T-cell (primary cell): ENCODE data around the gene PROK1. TPM values are rescaled to one million over a fixed set of nuclear protein-coding genes. Genes with fewer than 3 reads are reported as not detected.

Experiments used
- ATAC-seq, 4 experiments: fragments of 200-7000 bp in 3 of 4; fragments of 150-1000 bp in 1 of 4; cut with Tn5 transposase; replicated peaks in 1 of 4; 1 replicate in 3 of 4; 2 replicates in 1 of 4; pipeline ENCODE4 v1.10.0; 2021; ENCODE audit warnings: moderate library complexity in 3 of 4, mild to moderate bottlenecking in 2 of 4, moderate number of reproducible peaks in 1 of 4
- CTCF ChIA-PET, 2 donors: fragments of 300-600 bp; sonication (Branson Sonifier 250); formaldehyde crosslinking; loops; one replicate each; lab custom pipeline; 2022; ENCODE audit warnings: antibody characterized with exemption in 2 of 2; lab: Charles Lee
- POLR2A ChIA-PET, 2 donors: fragments of 300-600 bp; sonication (Branson Sonifier 250); formaldehyde crosslinking; loops; one replicate each; lab custom pipeline; 2022; ENCODE audit warnings: antibody characterized with exemption in 2 of 2; lab: Charles Lee
- DNase-seq, 35 experiments: peaks; one replicate each; pipeline versions ENCODE4 v3.0.0 to v3.0.0-alpha.2; 2013 to 2023
- H3K27ac ChIP-seq: one replicate; pipeline ENCODE4 v1.5.1; 2013; ENCODE audit warnings: low read length
- H3K27me3 ChIP-seq, 2 experiments: replicated peaks in 1 of 2; 1 replicate in 1 of 2; 2 replicates in 1 of 2; pipeline versions ENCODE4 v1.6.1 to v1.7.0; 2013; ENCODE audit warnings: low read length in 1 of 2, mixed read lengths in 1 of 2; ENCODE audit not compliant: control insufficient read depth in 2 of 2, insufficient read depth in 2 of 2; ENCODE audit errors: extremely low read depth in 1 of 2
- H3K36me3 ChIP-seq, 2 donors: 1 replicate in 1 of 2; 2 replicates in 1 of 2; pipeline versions ENCODE4 v1.6.1 to v1.7.0; 2013; ENCODE audit warnings: low read length in 1 of 2; ENCODE audit not compliant: control insufficient read depth in 2 of 2, insufficient read depth in 1 of 2; ENCODE audit errors: extremely low read depth in 1 of 2
- H3K4me1 ChIP-seq, 2 experiments: 1 replicate in 1 of 2; 2 replicates in 1 of 2; pipeline versions ENCODE4 v1.6.1 to v1.7.0; 2013; ENCODE audit warnings: low read length in 2 of 2, mixed read lengths in 1 of 2; ENCODE audit not compliant: insufficient read depth in 2 of 2, control insufficient read depth in 1 of 2; ENCODE audit errors: extremely low read depth in 1 of 2
- H3K4me3 ChIP-seq, 2 donors: 1 replicate in 1 of 2; 2 replicates in 1 of 2; pipeline versions ENCODE4 v1.5.1 to v1.7.0; 2013; ENCODE audit warnings: mild to moderate bottlenecking in 2 of 2, low read length in 1 of 2, moderate library complexity in 1 of 2; ENCODE audit not compliant: control insufficient read depth in 1 of 2; ENCODE audit errors: extremely low read depth in 1 of 2
- H3K9me3 ChIP-seq: 2 replicates; pipeline ENCODE4 v1.7.0; 2013
- H3K27ac Mint-ChIP-seq, 2 donors: one replicate each; pipeline ENCODE4 v1.8.0; 2020 to 2021; ENCODE audit warnings: mild to moderate bottlenecking in 2 of 2, mixed read lengths in 2 of 2
- H3K27me3 Mint-ChIP-seq, 2 donors: one replicate each; pipeline ENCODE4 v1.8.0; 2021 to 2022; ENCODE audit warnings: mixed read lengths in 2 of 2
- H3K36me3 Mint-ChIP-seq: one replicate; pipeline ENCODE4 v1.8.0; 2021; ENCODE audit warnings: mixed read lengths
- H3K4me1 Mint-ChIP-seq, 3 donors: one replicate each; pipeline ENCODE4 v1.8.0; 2020 to 2022; ENCODE audit warnings: mixed read lengths in 3 of 3, mild to moderate bottlenecking in 1 of 3
- H3K4me3 Mint-ChIP-seq, 3 donors: one replicate each; pipeline ENCODE4 v1.8.0; 2020 to 2022; ENCODE audit warnings: mild to moderate bottlenecking in 3 of 3, mixed read lengths in 3 of 3, moderate library complexity in 3 of 3
- H3K9me3 Mint-ChIP-seq, 3 donors: one replicate each; pipeline ENCODE4 v1.8.0; 2020 to 2022; ENCODE audit warnings: mixed read lengths in 3 of 3
- whole genome bisulfite sequencing: methylation state at CpG from one replicate; pipeline ENCODE4 v1.1.5; 2013; ENCODE audit warnings: missing lambda C conversion rate; ENCODE audit not compliant: insufficient coverage; 5-methylcytosine and 5-hydroxymethylcytosine counted together
- total RNA-seq, 35 experiments: library from RNA in 6 of 35; stranded (reverse) in 6 of 35; fragments of 120-200 nt in 1 of 35; gene quantifications; one replicate each; pipeline versions ENCODE4 v1.2.1 to v1.2.4 and lab custom pipeline; 2013 to 2026

The PROK1 gene
- total RNA-seq, 5 donors from 2014 or later (not counting 1 experiment from before 2014, with no cell fraction given) = 0.20 TPM; not detected in 4

DNA sequence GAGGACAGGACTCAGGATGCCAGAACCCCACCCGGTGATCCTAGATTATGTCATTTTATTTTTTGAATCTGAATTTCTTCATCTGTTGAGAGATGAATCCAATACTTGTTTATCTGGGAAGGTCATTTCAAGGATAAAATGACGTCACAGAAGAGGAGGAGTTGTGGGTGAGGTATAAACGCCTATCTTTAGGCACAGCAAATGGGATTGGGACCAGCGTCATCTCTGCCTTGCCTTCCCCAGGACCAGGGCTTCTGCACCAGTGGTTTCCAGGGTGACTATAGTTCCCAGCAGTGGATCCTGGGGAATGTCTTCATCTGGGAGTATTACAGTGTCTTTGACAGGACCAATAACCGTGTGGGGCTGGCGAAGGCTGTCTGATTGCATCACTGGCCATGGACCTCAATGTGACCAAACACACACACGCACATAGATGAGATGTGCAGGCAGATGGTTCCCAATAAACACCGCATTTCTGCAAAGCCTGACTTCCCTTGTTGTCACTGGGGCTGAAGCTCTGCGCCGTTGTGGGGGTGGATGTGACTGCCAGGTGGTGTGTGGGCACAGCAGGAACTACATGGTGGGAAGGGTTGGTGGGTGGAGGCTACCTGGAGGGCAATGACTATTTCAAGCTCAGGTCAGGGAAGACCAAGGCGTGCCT lies 40.0 kb downstream of the PROK1 start:
- Histone ChIP-seq H3K9me3 (no peaks in the 10 kb centered on the region), H3K27me3 (peaks cover 0 to 15% of the 10 kb centered on the region in 2 experiments), H3K27ac (no peak overlapping the region), H3K4me1 (peaks cover 0 to 5% of the 10 kb centered on the region in 2 experiments), H3K36me3 (no peaks in the 10 kb centered on the region), H3K4me3 (no peak overlapping the region)
- ChIA-PET CTCF (no interaction called here), POLR2A (no interaction called here)
- no peak overlapping the region for H3K27ac Mint-ChIP-seq
- ATAC-seq (no peak), DNase-seq (no peak)
- WGBS = 49% methylated on average over 7 of the region's 11 CpGs
- H3K9me3 Mint-ChIP-seq = no peaks in the 10 kb centered on the region
- H3K4me3 Mint-ChIP-seq = no peak overlapping the region
- peaks cover 5 to 6% of the 10 kb centered on the region in 2 donors for H3K27me3 Mint-ChIP-seq
- H3K4me1 Mint-ChIP-seq = no peaks in the 10 kb centered on the region
- no peaks in the 10 kb centered on the region for H3K36me3 Mint-ChIP-seq

DNA sequence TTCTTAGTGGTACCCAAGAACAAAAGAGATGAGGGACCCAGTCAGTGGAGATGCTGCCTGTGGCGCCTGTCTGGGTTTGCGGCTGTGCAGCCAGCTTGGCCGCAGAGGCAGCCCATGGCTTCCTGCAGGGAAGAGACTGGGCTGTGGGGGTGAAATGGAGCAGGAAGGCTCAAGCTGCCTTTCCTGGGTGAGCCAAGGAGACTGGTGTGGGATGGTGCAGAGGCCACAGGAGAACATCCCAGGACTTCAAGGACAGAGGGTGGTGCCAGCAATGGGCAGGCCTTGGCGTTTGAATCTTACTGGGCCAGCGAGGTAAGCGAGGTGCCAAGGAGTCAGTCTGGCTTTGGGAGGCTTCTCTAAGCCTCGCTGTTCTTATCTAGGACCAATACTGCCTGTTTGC lies 41.6 kb downstream of the PROK1 start:
- no peak overlapping the region for H3K4me3 ChIP-seq
- no peak for DNase-seq
- H3K4me1 ChIP-seq = peaks cover 0 to 5% of the 10 kb centered on the region in 2 experiments
- H3K9me3 ChIP-seq = no peaks in the 10 kb centered on the region
- no peaks in the 10 kb centered on the region for H3K4me1 Mint-ChIP-seq
- no peaks in the 10 kb centered on the region for H3K9me3 Mint-ChIP-seq
- H3K27me3 Mint-ChIP-seq = peaks cover 0 to 3% of the 10 kb centered on the region in 2 donors
- no peak overlapping the region for H3K27ac Mint-ChIP-seq
- no peak overlapping the region for H3K4me3 Mint-ChIP-seq
- H3K36me3 ChIP-seq = no peaks in the 10 kb centered on the region
- ChIA-PET CTCF (no interaction called here), POLR2A (no interaction called here)
- ATAC-seq = no peak
- WGBS = 95% methylated on average over 6 of the region's 7 CpGs
- H3K27ac ChIP-seq = no peak overlapping the region
- H3K27me3 ChIP-seq = peaks cover 0 to 13% of the 10 kb centered on the region in 2 experiments
- H3K36me3 Mint-ChIP-seq = no peaks in the 10 kb centered on the region

DNA sequence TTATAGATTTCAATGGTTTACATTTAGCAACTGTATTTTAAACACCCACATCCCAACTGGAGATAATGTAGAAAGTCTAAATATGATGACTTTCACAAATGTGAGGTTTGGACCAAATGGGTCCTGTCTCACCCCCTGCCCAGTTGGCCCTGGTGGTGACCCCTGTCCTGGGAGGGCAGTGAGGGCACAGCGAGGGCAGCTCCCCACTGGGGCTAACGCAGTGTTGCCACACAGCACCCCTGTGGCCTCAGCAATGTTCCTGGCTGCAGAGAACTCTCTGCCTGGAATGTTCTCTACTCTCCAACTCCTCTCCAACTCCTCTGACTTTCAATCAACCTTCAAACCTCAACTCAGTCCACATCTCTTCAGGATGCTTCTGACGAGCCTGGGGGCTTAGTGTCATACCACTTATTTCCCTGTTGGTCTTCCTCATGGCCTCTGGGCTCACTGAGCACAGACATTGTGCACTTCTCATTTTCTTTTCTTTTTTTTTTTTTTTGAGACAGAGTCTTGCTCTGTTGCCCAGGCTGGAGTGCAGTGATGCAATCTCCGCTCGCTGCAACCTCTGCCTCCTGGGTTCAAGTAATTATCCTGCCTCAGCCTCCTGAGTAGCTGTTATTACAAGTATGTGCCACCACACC lies 42.2 kb downstream of the PROK1 start:
- ATAC-seq = no peak

DNA sequence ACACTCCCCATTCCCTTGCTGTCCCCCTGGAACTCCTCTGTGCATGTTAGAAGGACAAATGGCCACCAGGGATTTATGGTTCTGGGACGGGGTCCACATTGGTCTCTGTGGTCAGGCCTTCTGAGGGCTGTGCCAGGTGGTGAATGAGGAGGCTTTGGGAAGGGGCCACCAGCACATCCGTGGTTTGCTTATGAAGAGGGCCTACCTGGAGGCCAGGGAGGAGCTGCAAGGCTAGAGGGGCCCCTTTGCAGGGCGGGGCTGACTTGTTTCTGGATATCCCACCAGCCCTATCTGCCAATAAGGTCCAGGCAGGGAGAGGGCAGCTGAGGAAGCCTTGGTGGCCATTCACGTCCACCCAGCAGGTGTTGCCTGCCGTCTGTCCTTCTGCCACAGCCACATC lies 43.1 kb downstream of the PROK1 start:
- Mint-ChIP-seq H3K4me3 (no peak overlapping the region), H3K27me3 (no peaks in the 10 kb centered on the region), H3K36me3 (no peaks in the 10 kb centered on the region), H3K27ac (no peak overlapping the region), H3K4me1 (no peaks in the 10 kb centered on the region), H3K9me3 (no peaks in the 10 kb centered on the region)
- H3K9me3 ChIP-seq = no peaks in the 10 kb centered on the region
- H3K36me3 ChIP-seq = no peaks in the 10 kb centered on the region
- POLR2A ChIA-PET = no interaction called here
- CTCF ChIA-PET = interaction anchor here (0.7 to 2.9 kb wide), 3 partner anchors 285 to 291 kb away, joined by 3 to 13 read pairs (median 3); no protein-coding TSS in a partner anchor
- no peak for DNase-seq
- ATAC-seq = no peak
- no peak overlapping the region for H3K27ac ChIP-seq
- 69% methylated on average over 4 of the region's 5 CpGs for WGBS
- peaks cover 0 to 4% of the 10 kb centered on the region in 2 experiments for H3K27me3 ChIP-seq
- peaks cover 0 to under 1% of the 10 kb centered on the region in 2 experiments for H3K4me1 ChIP-seq
- no peak overlapping the region for H3K4me3 ChIP-seq

More for the DNA sequence above, 42.2 kb downstream of the PROK1 start:
- H3K4me1 Mint-ChIP-seq = no peaks in the 10 kb centered on the region
- no peaks in the 10 kb centered on the region for H3K27me3 Mint-ChIP-seq
- peaks cover 0 to 8% of the 10 kb centered on the region in 2 experiments for H3K27me3 ChIP-seq
- WGBS = 67% methylated on average over 3 of the region's 5 CpGs
- H3K4me3 Mint-ChIP-seq = no peak overlapping the region
- no peaks in the 10 kb centered on the region for H3K36me3 Mint-ChIP-seq
- ChIA-PET POLR2A (no interaction called here), CTCF (interaction anchor here in 1 of 2 donors (0.7 kb wide), 1 partner anchor 291 kb away, joined by 3 read pairs; no protein-coding TSS in a partner anchor)
- no peak for DNase-seq
- H3K9me3 ChIP-seq = no peaks in the 10 kb centered on the region
- H3K9me3 Mint-ChIP-seq = no peaks in the 10 kb centered on the region
- no peak overlapping the region for H3K27ac ChIP-seq
- no peak overlapping the region for H3K4me3 ChIP-seq
- peaks cover 0 to 5% of the 10 kb centered on the region in 2 experiments for H3K4me1 ChIP-seq
- no peaks in the 10 kb centered on the region for H3K36me3 ChIP-seq
- no peak overlapping the region for H3K27ac Mint-ChIP-seq

DNA sequence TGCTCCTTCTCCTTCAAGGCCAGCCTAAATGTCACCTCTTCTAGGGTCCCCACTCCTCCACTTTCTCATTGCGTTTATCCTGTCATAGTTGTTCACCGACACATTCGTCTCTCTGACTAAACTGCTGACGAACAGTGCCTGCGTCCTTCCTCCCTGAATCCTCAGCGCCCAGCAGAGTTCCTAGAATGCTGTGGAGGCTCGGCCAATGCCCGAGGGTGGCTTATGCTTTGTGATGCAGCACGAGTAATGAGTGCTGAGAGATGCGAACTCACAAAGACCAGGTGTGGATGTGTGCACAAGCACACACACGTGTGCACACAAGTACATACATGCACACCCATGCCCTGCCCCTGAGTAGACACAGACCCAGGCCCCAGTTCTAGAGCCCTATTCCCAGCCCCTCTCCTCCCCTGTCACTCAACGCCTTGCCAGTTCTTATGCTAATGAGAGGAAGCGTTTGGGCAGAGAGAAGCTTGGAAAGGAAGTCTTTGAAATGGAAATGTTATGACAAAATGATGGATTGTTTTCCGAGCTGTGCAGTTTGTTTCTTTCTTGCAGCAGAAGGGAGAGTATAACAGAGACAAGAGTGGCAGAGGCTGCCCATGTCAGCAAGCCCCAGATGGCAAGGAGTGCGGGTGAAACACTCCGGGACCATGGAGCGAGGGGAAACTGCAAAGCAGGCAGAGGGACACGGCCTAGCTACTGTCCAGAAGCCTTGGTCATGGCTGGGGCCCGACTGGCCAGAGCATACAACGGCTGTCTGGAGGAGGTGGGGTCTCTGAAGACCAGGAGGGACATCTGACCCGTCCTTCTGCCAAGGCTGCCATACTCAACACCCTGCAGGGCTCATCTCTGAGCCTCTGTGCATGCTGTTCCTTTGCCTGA lies 43.8 kb downstream of the PROK1 start:
- Mint-ChIP-seq H3K36me3 (no peaks in the 10 kb centered on the region), H3K4me1 (no peaks in the 10 kb centered on the region)

More for the DNA sequence above, 43.8 kb downstream of the PROK1 start:
- Mint-ChIP-seq H3K9me3 (no peaks in the 10 kb centered on the region), H3K27ac (no peak overlapping the region), H3K4me3 (no peak overlapping the region), H3K27me3 (peaks cover 0 to 4% of the 10 kb centered on the region in 2 donors)
- H3K4me1 ChIP-seq = no peaks in the 10 kb centered on the region
- ChIA-PET CTCF (interaction anchor here (0.9 to 2.9 kb wide), 9 partner anchors 9 to 297 kb away, joined by 3 to 22 read pairs (median 5); partner anchors contain the start of gene KCNC4 (in 1 of the 2)), POLR2A (interaction anchor here in 1 of 2 donors (0.6 kb wide), 1 partner anchor 40 kb away, joined by 5 read pairs; no protein-coding TSS in a partner anchor)
- no peaks in the 10 kb centered on the region for H3K36me3 ChIP-seq
- DNase-seq (no peak), ATAC-seq (no peak)
- peaks cover 0 to 4% of the 10 kb centered on the region in 2 experiments for H3K27me3 ChIP-seq
- no peaks in the 10 kb centered on the region for H3K9me3 ChIP-seq
- H3K27ac ChIP-seq = no peak overlapping the region
- no peak overlapping the region for H3K4me3 ChIP-seq
- WGBS = 74% methylated on average over 12 of the region's 21 CpGs
